GM21390 (cell line): ENCODE data around the gene PALLD.

Experiments used
- ATAC-seq: cut with Tn5 transposase; IDR thresholded peaks from one replicate; pipeline ENCODE4 v1.9.1; 2021; ENCODE audit not compliant: unreplicated experiment

The PALLD gene

DNA sequence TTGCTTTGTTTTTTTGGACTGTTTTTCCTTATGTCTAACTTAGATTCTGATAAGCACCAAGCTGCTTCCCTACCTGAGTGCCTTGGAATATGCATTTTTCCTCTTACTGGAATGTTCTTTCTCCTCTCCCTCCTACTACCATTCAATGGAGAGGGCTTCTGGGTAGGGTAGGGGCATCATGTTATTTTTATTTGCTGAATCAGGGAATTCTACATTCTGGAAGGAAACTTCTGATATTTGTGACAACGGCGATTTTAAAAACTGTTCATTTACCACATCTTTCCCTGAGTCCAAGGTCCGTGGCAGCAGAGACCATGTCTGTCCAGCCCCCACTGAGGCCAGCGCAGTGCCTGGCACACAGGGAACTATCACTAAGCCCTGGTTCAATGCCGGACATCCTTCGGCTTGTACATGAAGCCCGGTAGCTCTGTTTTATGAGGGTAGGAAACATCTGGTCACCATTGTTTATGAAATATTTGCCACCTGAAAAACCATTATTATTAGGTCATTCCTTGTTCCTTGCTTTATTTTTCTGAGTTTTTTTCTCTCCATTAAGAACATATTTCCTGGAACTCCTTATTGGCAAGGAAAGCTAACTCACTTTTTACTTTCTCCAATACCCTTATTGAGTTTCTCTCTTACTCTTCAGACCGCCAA is 57.0 kb downstream of the PALLD start:
- ATAC-seq = no peak

DNA sequence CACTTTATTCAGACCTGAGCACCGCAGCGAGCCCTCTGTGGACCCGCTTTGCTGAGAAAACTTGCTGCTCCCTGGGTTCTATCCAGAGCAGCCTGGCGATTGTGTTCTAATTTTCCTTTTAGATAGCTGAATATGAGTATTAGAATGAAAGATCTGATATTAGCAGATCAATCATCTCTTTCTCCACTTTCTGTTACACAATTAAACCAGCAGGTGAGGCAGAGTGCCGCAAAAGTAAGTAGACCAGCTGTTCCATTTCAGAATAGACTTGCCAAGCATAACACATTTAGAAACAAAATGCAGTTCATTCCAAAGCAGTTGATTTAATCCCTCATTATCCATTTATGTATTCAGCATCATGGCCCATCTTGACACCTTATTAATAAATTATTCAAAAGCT is 58.6 kb downstream of the PALLD start:
- no peak for ATAC-seq

DNA sequence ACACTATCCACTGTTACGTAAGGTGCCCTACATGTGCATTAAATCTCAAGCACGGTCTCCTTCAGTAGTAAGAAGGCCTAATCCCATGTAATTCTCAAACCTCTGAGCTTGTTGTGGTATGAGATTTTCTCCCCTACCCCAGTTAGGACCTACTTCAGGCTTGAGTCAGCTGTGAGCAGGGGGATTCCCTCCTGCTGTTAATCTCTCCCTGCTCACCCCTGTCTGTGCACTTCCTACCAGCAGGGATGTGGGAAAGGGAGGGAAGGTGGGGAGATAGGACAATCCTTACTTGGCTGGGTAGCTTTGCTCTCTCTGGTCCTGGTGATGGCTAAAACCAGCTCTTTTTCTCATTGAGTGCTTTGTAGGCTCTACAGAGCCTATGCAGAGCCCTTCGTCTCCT is 60.8 kb downstream of the PALLD start:
- ATAC-seq = no peak

DNA sequence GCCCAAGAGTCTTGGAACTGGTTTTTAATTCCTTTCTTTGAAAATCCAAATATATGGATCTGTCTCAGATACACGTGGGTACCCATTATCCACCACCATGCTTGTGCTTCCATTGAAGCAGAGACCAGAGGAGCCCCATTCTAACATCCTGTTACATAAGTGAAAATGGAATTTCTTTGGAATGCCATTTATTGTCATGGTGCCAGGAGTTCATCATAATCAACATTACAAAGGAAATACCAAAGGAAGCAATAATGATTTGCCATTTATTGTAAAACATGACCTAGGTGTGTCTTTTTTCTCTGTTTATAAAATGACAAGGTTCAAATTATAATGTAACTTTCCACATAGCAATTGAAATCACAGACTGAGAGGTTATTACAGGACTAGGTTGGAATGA is 61.7 kb downstream of the PALLD start:
- ATAC-seq = no peak

DNA sequence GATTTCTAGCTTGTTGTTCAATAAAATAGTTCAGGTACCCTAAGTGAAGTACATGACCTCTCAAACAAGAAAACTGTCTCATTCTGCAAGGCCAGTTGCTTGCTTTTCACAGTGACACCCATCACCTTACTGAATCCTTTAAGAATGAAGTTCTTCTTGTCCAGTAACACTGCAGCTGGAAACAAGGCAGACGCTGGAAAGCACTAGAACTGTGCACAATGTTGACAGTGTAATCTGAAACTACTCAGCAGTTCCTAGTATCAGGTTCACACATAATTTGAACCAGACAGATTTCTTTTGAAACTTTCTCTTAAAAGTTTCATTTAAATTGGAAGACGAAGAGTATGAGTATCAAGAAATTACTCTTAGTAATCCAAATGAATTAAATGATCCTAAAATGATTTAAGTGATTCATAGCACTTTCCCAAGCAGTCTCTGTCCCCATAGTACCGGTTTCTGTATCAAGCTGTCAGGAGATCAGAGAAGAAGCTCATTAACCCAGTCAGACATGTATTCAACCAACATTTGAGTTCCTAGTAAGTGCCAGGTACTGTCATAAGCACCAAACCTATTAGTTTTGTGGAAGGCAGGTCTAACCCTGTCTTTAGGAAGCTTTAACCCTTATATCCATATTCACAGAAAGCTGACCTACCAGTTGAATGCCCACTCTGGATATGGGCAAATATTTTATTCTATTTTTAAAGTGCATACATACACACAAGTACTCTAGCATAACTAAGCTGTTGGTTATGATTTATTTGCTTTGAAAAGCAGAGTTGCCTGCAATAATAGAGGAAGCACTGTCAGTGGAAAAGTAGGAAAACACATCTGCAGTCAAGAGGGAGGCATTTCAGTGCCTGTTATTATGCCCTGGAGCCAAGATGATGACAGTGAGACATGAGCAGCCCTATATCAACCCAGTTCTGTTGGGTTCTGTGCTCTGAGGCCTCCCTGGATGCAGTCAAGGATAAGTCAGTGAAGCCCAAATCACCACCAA is 63.6 kb downstream of the PALLD start:
- ATAC-seq = no peak

DNA sequence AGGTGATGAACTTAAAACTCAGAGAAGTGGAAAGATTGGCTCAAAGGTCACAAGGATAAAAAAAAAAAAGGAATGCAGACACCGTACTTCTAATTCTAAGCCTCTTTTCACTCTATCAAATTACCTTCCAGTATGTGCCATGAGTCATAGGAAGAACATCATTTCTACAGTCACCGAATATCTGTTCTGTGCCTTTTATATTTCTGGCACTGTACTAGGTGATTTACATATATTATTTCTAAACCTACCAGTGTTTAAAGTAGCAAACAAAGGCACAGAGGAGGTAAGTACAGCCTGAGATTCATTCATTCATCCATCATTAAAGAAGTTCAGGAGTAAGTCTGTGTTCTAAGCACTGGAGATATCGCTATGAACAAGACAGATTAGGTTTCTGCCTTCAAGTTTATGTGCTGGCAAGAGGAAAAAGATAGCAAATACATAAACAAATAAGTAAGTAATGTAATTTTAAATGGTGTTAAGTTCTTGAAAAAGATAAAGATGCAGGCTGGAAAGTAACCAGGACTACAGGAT is 65.3 kb downstream of the PALLD start:
- no peak for ATAC-seq

DNA sequence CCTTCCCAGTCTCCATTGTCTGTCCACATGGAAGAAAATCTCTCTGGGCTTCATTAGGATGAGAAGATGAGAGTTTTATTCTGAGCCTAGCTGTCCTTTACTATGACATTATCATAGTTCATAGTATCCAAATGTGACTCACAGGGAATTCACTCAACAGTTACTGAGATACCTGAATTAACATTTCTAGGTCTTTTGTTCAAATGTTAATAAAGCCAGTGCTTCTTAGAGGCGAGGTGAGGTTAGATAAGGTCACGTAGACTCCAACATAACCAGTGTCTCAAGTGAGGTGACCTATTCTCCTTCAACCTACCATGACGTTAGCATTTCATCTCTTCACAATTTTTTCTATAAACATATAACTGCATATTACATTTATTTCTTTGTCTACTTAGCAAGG is 67.2 kb downstream of the PALLD start:
- ATAC-seq = no peak

DNA sequence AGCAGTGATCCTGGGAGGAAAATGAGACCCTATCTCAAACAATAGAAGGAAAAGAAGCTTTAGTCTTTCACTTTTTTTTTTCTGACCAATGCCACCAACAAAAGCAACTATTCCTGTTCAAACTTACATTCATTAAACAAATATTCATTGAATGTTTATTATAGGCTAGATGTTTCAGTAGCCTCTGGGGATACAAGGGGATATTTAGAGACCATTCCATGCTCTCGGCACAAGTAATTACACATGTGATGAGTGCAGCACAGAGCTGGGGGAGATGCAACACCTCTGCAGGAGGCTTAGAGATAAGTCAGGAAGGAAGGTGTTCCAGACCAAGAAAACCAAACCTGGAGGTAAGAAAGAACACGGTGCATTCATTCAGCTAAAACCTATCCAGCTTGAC is 68.3 kb downstream of the PALLD start:
- ATAC-seq = no peak

DNA sequence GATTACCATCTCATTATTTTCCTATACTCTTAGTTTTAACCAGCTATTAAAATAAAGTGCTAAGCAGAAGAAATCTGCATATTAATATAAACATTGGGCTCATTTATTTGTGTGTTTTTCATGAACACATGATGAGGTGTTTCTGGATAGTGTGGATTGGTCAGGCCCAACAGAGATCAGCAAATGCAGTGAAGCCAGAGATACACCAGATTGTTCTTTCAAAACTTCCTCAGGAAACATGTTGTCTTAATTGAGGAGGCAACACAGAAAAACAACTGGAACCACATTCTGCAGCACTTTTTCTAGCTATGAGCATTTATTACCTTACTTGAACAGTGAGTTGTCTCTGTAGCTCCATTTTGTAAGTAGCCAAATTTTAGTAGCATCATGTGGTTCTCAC is 69.9 kb downstream of the PALLD start:
- ATAC-seq = no peak

DNA sequence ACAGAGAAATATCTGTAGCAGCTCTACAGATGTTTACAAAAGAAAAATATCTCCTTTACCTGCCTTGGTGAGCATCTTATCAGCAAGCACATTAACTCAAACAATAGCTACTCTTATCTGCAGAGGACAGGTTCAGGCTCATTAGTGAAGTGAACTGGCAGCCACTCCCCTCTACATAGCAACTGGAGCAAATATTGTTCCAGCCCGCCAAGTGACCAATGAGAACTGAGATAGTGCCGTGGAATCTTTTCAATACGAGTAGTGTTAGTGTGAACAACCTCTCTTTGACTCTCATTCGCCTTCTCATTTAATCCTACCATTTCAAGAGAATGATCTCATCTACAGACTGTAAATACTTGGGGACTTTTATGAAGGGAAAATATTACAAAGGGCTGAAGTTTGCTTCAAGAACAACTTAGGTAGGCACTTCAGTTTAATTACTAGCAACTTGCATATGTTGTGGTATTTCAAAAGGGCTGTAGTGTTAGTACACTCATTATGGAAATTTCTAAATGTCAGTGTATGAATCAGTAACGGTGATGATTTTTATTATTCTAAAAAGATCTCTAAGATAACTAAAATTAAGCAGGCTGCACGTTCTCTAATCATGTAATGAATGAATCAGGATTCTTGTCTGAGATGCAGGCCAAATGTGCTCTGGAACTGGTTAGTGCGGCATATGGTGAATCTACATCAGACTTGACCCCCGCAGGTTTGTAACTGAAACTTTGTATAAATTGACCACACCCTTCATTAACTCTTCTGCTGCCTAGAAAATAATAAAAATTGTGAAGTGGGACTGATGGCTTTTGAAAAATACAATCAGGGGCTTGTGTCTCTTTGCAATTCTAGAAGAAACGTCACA is 72.4 kb downstream of the PALLD start:
- no peak for ATAC-seq

DNA sequence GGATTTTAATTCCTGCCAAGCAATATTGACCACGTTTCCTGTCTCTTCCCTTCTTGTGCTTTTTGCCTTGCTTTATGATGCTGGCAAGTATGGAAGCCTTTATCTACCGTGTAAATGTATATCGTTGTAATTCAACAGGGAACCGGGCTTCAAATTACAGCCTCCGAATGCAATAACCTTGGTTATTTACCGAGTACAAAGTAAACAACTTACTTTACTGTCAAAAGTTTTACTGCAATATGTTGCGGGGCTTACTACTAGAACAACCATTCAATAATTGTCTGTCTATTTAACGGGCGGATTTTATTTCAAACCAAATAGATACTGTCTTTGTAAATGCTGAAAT is 73.1 kb downstream of the PALLD start:
- no peak for ATAC-seq

DNA sequence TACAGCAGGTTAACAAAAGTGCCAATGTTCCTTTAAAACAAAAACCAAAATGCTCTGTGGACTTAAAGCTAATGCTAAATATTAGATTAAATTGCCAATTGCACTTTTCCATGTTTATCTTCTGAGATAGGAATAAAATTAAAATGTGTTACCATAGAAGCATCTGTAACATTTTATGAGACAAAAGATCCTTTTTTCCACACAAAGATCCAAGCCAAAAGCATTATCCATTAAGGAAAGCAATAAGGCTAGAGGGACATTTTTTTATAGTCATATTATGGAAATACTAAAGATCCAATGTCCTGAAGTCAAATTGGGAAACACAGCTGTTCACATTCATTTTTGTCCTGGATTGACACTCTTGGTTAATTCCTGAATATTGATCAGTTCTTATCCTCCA is 73.6 kb downstream of the PALLD start:
- no peak for ATAC-seq

DNA sequence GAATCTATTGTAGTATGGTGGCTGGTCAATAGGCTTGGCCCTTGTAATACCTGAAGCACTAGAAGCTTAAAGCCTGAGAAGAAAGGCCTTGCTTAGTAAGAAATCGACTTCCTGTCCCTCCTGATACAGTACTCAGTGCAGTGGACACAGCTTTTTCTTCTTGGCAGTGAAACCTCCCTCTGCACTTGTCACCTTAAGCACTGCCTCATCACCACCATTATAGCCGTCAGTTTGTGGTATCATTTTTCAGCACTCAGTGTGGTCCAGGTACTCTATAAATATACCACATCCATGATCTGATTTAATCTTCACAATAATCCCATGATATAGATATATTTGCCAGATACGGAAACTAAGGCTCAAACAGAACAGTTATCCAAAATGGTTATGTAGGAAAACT is 75.2 kb downstream of the PALLD start:
- ATAC-seq = no peak

DNA sequence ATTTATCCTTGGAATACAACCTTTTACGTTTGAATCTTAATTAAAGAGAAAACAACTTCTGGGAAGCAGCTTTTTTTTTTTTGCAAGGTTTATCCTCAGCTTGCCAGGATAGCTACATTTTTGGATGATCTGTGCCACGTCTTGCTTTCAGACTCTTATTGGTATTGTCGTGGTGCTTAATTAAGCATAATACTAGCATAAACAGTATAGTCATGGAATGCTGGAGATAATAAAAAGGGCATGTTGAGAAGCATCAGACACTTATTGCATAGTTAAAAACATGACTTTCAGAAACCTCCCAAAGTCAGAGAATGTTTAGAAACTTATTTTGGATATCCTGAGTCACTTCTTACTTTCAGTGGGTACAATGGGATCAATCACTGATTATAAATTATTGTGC is 77.0 kb downstream of the PALLD start:
- no peak for ATAC-seq

DNA sequence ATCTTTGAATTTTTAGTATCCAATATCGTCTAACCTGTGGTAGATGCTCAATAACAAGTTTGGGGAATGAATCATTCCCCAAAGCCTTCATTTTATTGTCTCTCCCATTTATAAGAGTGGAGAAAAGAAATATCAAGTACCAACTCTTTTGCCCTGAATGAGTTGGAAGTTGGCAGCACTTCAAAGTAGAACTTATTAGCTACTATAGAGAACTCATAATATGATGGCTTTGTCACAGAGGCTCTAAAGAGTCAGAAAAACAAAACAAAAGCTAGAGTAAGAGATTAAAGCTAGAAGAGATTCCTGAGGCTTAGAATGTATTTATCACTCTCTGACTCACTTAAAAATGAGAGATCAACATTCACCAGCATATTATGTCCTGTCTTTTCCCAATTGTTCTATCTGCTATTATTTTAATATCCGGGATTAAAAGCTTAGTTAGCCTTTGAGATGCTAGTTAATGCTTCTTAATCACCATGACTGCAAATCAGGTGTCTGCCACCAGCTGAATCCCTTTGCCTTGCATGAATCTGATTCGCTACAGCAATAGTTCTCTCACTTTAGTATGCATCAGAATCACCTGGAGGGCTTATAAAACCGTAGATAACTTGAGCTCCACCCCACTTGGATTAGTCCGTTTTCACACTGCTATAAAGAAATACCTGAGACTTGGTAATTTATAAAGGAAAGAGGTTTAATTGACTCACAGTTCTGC is 77.9 kb downstream of the PALLD start:
- ATAC-seq = no peak

DNA sequence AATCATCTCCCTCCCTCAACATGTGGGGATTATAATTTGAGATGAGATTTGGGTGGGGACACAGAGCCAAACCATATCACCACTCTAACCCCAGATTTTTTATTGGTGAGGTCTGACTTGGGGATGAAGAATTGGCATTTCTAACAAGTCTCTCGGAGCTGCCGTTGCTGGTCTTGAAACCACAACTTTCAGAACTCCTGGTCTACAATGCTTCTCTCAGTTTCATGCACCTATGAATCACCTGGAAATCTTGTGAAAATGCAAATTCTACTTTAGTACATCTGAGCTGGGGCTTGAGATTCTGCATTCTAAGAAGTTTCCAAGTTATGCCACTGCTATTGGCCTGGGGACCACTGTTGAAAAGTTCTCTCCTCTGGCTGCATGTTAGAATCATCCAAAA is 78.6 kb downstream of the PALLD start:
- ATAC-seq = no peak

DNA sequence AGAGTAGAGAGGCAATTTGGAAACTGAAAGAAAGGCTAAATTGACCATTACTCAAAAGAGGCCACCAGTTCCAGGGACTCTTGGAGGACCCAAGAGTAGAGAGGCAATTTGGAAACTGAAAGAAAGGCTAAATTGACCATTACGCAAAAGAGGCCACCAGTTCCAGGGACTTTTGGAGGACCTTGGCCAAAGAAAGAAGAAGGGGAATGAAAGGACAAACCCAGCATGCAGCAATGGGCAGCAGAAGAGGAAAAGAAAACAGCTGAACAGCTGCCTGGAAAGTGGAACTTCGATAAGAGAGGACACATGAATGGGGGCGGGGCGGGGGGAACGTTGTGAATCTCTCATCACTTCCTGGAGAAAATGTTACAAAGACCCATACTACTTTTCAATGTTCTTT is 80.8 kb downstream of the PALLD start:
- no peak for ATAC-seq

DNA sequence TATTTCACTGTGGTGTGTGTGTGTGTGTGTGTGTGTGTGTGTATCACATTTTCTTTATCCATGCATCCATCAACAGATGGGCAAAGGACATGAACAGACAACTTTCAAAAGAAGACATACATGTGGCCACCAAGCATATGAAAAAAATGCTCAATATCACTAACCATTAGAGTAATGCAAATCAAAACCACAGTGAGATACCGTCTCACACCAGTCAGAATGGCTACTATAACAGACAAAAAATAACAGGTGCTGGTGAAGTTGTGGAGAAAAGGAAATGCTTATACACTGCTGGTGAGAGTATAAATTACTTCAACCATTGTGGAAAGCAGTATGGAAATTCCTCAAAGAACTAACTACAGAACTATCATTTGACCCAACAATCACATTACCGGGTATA is 83.4 kb downstream of the PALLD start:
- no peak for ATAC-seq

DNA sequence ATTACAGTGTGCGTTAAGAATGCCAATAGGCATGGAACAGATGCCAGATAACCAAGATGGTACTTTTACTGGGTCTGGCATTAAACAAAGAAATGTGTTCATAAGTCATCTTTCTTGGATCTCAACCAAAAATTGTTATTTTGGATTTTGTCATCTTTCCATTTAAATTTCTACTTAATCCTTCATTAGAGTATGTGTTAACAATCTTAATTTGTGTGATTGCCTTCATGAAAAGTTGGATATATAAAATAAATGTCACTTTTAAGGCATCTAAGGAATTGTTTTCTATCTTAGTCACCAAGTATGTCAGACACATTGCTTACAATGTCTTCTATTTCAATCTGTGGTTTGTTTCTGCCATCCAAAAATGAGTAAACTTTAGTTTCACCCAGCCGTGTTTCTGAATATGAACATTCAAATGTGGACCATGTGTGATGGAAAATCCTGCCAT is 87.5 kb downstream of the PALLD start:
- ATAC-seq = no peak
